WTC11 (cell line): Measurements from ENCODE around the gene TSPAN9. TPM values are rescaled to one million over a fixed set of nuclear protein-coding genes. Genes with fewer than 3 reads are reported as not detected.
A peak's percentile ranks its signal among the peaks of the same experiment; 100 is the strongest.

Experiments used
- ATAC-seq: fragments of 200-7000 bp; cut with Tn5 transposase; 2 replicates; pipeline ENCODE4 v1.10.0; 2021; ENCODE audit warnings: mild to moderate bottlenecking, moderate library complexity
- CTCF ChIA-PET: fragments of 300-600 bp; sonication (Branson Sonifier 250); formaldehyde crosslinking; loops from one replicate; lab custom pipeline; 2021; ENCODE audit warnings: antibody characterized with exemption; lab: Charles Lee
- POLR2A ChIA-PET: fragments of 350-600 bp; sonication (Branson Sonifier 250); formaldehyde crosslinking; loops from one replicate; lab custom pipeline; 2021; ENCODE audit warnings: antibody characterized with exemption; lab: Charles Lee
- DNase-seq: peaks from one replicate; pipeline ENCODE4 v3.0.0; 2021; ENCODE audit warnings: low spot score
- H3K27ac Mint-ChIP-seq: 2 replicates; pipeline ENCODE4 v1.8.0; 2021; ENCODE audit warnings: mixed read lengths
- H3K27me3 Mint-ChIP-seq: 2 replicates; pipeline ENCODE4 v1.8.0; 2021; ENCODE audit warnings: low read depth, mild to moderate bottlenecking, moderate library complexity, mixed read lengths
- H3K36me3 Mint-ChIP-seq: 2 replicates; pipeline ENCODE4 v1.8.0; 2021; ENCODE audit warnings: mixed read lengths
- H3K4me1 Mint-ChIP-seq: 2 replicates; pipeline ENCODE4 v1.8.0; 2022; ENCODE audit warnings: mixed read lengths
- H3K4me3 Mint-ChIP-seq: 2 replicates; pipeline ENCODE4 v1.8.0; 2021; ENCODE audit warnings: mild to moderate bottlenecking, moderate library complexity, mixed read lengths
- H3K9me3 Mint-ChIP-seq: 2 replicates; pipeline ENCODE4 v1.8.0; 2021; ENCODE audit warnings: mixed read lengths
- CDX4 ChIP-seq: fragments of 250-450 bp; sonication (Bioruptor Pico); IDR thresholded peaks from 2 replicates; pipeline ENCODE4 v1.9.0; 2021; ENCODE audit warnings: moderate library complexity, mild to moderate bottlenecking, inconsistent platforms, borderline replicate concordance
- CREM ChIP-seq: sonication (generic); formaldehyde crosslinking; IDR thresholded peaks from 2 replicates; pipeline ENCODE4 v1.8.1; 2022; ENCODE audit warnings: mild to moderate bottlenecking, missing genetic modification reagents, moderate library complexity
- ETV6 ChIP-seq: sonication (generic); formaldehyde crosslinking; IDR thresholded peaks from 2 replicates; pipeline ENCODE4 v1.8.1; 2022; ENCODE audit warnings: mild to moderate bottlenecking, missing genetic modification reagents
- FOXJ3 ChIP-seq: sonication (generic); formaldehyde crosslinking; IDR thresholded peaks from 2 replicates; pipeline ENCODE4 v1.9.0; 2021; ENCODE audit warnings: missing genetic modification reagents, mild to moderate bottlenecking, borderline replicate concordance
- IRF1 ChIP-seq: sonication (generic); formaldehyde crosslinking; IDR thresholded peaks from 2 replicates; pipeline ENCODE4 v1.8.0; 2023; ENCODE audit warnings: missing genetic modification reagents
- IRF2 ChIP-seq: sonication (generic); formaldehyde crosslinking; IDR thresholded peaks from 2 replicates; pipeline ENCODE4 v1.8.0; 2022; ENCODE audit warnings: low read depth, missing genetic modification reagents, borderline replicate concordance
- JAZF1 ChIP-seq: fragments of 250-450 bp; sonication (Bioruptor Pico); IDR thresholded peaks from 2 replicates; pipeline ENCODE4 v1.9.0; 2021; ENCODE audit warnings: moderate library complexity, mild to moderate bottlenecking, inconsistent platforms
- MYBL2 ChIP-seq: sonication (generic); formaldehyde crosslinking; IDR thresholded peaks from 2 replicates; pipeline ENCODE4 v1.8.1; 2023; ENCODE audit warnings: mild to moderate bottlenecking, moderate library complexity, missing genetic modification reagents
- NR2C2 ChIP-seq: sonication (generic); formaldehyde crosslinking; IDR thresholded peaks from 2 replicates; pipeline ENCODE4 v1.8.0; 2022; ENCODE audit warnings: mild to moderate bottlenecking, missing genetic modification reagents
- PRDM15 ChIP-seq: sonication (generic); formaldehyde crosslinking; IDR thresholded peaks from 2 replicates; pipeline ENCODE4 v1.8.0; 2022; ENCODE audit warnings: missing genetic modification reagents
- PREB ChIP-seq: sonication (generic); formaldehyde crosslinking; IDR thresholded peaks from 2 replicates; pipeline ENCODE4 v1.8.1; 2022; ENCODE audit warnings: mild to moderate bottlenecking, missing genetic modification reagents, moderate library complexity, borderline replicate concordance
- RELA ChIP-seq: sonication (generic); formaldehyde crosslinking; IDR thresholded peaks from 2 replicates; pipeline ENCODE4 v1.8.1; 2022; ENCODE audit warnings: missing genetic modification reagents, mild to moderate bottlenecking, borderline replicate concordance
- ZBTB21 ChIP-seq: sonication (generic); formaldehyde crosslinking; IDR thresholded peaks from 2 replicates; pipeline ENCODE4 v1.8.1; 2023; ENCODE audit warnings: mild to moderate bottlenecking, missing genetic modification reagents, borderline replicate concordance
- ZBTB43 ChIP-seq: sonication (generic); formaldehyde crosslinking; IDR thresholded peaks from 2 replicates; pipeline ENCODE4 v1.8.1; 2023; ENCODE audit warnings: mild to moderate bottlenecking, missing genetic modification reagents
- ZNF396 ChIP-seq: fragments of 250-450 bp; sonication (Bioruptor Pico); IDR thresholded peaks from 2 replicates; pipeline ENCODE4 v1.8.0; 2021; ENCODE audit warnings: mild to moderate bottlenecking, moderate library complexity, borderline replicate concordance
- ZNF416 ChIP-seq: fragments of 250-450 bp; sonication (Bioruptor Pico); IDR thresholded peaks from 2 replicates; pipeline ENCODE4 v1.9.0; 2021; ENCODE audit warnings: mild to moderate bottlenecking, inconsistent platforms
- ZNF512 ChIP-seq: sonication (generic); formaldehyde crosslinking; IDR thresholded peaks from 2 replicates; pipeline ENCODE4 v1.8.1; 2022; ENCODE audit warnings: missing genetic modification reagents, borderline replicate concordance
- ZNF671 ChIP-seq: fragments of 250-450 bp; sonication (Bioruptor Pico); IDR thresholded peaks from 2 replicates; pipeline ENCODE4 v1.8.0; 2021; ENCODE audit warnings: mild to moderate bottlenecking
- total RNA-seq: library from RNA; stranded (reverse); gene quantifications from 3 replicates; pipeline ENCODE4 v1.2.3, GENCODE V29; 2021
- TF ChIP-seq, protein P1 (sequence below): fragments of 250-450 bp; sonication (Bioruptor Pico); IDR thresholded peaks from 2 replicates; pipeline ENCODE4 v1.9.0; 2021; ENCODE audit warnings: mild to moderate bottlenecking

The TSPAN9 gene
- total RNA-seq, 1 experiment from 2014 or later = 27.6 TPM

DNA sequence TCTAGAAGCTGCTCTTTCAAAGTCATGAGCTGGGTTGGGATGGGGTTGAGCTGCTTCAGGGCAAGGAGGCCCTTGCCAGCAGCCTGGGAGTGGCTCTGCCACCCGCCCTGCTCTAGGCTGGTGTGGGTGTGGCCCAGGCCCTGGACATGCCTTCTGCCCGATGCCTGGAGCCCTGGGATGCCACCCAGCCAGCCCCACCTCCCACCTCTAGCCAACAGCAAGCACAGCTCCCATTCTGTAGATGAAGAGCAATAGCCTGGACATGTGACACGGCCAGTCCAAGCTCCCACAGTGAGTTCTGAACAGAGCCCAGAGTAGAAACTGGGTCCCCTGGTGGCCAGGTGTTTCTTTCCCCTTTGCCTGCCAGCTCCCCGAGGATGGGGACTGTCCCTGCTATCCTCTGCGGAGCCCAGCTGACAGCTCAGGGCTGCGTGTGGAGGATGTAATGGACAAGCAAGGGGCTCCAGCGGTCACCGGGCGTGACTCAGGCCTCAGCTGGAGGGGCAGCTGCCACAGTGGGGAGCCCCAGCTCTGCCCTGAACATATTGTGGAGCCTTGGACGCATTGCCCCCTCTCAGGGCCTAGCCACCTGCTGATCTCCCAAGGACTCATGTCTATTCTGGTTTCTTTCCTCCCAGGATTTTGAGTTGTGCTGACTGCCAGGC is 165.2 kb downstream of the TSPAN9 start:
- Mint-ChIP-seq H3K27ac (no peak overlapping the region), H3K4me1 (peaks cover 3% of the 10 kb centered on the region), H3K36me3 (peaks cover 7% of the 10 kb centered on the region), H3K9me3 (peaks cover 7% of the 10 kb centered on the region), H3K4me3 (no peak overlapping the region), H3K27me3 (no peaks in the 10 kb centered on the region)
- peak; percentile 58 for ATAC-seq
- ChIA-PET CTCF (interaction anchor here (0.7 to 4.6 kb wide), 17 partner anchors 11 to 169 kb away, joined by 3 to 27 read pairs (median 4); no protein-coding TSS in a partner anchor), POLR2A (no interaction called here)
- DNase-seq = no peak
- TF ChIP-seq ZNF512 (CRISPR knock-in tag) (no peak), MYBL2 (CRISPR knock-in tag) (no peak), IRF1 (CRISPR knock-in tag) (no peak), ZNF671 (CRISPR knock-in tag) (no peak), NR2C2 (no peak), RELA (CRISPR knock-in tag) (no peak), PREB (CRISPR knock-in tag) (no peak), ZNF396 (CRISPR knock-in tag) (no peak), ZBTB21 (CRISPR knock-in tag) (no peak), FOXJ3 (CRISPR knock-in tag) (no peak), PRDM15 (no peak), ZNF416 (CRISPR knock-in tag) (no peak), ZBTB43 (no peak), CDX4 (CRISPR knock-in tag) (no peak), IRF2 (CRISPR knock-in tag) (no peak), ETV6 (CRISPR knock-in tag) (no peak), CREM (CRISPR knock-in tag) (no peak), JAZF1 (CRISPR knock-in tag) (no peak)
- TF ChIP-seq, protein P1, sequence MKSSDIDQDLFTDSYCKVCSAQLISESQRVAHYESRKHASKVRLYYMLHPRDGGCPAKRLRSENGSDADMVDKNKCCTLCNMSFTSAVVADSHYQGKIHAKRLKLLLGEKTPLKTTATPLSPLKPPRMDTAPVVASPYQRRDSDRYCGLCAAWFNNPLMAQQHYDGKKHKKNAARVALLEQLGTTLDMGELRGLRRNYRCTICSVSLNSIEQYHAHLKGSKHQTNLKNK = no peak
